HG02588 (cell line): ENCODE results near the gene ZNF584.
A peak's percentile ranks its signal among the peaks of the same experiment; 100 is the strongest.
"Not testable (repeated sequence)": the region's sequence is repeated elsewhere in the genome, so short reads cannot be mapped to it uniquely, and the experiment has no call there.

Experiments
- ATAC-seq: cut with Tn5 transposase; IDR thresholded peaks from one replicate; pipeline ENCODE4 v1.9.1; 2021; ENCODE audit warnings: mild to moderate bottlenecking, moderate library complexity; ENCODE audit not compliant: unreplicated experiment

Gene ZNF584

DNA sequence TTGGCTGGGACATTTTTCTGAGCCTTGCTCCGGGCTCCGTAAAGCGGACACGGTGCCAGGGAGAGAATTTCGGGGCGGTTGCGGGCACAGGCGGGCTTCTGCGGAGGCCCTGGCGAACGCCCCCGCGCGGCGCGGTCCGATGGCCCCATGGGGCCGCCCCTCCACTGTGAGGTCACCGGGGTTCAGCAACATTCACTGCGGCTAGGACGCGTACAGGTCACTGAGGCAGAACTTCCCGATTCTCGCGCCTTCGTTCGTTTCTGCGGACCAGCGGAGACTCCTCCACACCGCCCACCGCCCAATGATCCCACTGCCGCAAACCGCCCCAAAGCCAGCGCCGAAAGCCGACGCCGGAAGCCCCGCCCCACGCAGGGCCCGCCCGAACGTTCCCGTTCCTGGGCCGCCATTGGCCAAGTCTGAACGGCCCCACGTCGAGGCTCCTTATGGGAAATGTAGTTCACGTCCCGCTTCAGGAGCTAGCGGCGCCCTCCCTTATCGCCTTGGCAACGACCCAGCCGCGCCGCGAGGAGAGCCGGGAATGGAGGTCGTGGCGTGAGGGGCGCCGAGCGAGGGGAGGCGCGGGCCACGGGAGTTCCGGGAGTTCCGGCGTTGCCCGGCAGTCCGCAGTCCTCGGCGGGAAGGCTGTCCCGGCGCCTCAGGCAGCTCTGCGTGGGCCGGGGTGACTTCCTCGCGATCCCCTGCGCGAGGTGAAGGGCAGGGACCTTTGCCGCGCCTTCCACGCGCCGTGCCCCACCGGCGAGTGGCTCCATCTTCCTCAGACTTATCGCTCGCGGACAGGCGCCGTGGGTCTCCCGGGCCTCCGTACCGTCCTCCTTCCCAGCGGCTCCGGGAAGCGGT lies at the start of gene ZNF584:
Gene ZNF584, plus strand, starts transcription at position 498 of the 858 bp plus-strand sequence. CDS start 499 bp downstream, outside the sequence.
- peak; percentile 89 for ATAC-seq

- peak; percentile 2 for ATAC-seq
These were observed 46.6 kb upstream of the ZNF584 start for GRCh38 chr19:58361900-58362271.

DNA sequence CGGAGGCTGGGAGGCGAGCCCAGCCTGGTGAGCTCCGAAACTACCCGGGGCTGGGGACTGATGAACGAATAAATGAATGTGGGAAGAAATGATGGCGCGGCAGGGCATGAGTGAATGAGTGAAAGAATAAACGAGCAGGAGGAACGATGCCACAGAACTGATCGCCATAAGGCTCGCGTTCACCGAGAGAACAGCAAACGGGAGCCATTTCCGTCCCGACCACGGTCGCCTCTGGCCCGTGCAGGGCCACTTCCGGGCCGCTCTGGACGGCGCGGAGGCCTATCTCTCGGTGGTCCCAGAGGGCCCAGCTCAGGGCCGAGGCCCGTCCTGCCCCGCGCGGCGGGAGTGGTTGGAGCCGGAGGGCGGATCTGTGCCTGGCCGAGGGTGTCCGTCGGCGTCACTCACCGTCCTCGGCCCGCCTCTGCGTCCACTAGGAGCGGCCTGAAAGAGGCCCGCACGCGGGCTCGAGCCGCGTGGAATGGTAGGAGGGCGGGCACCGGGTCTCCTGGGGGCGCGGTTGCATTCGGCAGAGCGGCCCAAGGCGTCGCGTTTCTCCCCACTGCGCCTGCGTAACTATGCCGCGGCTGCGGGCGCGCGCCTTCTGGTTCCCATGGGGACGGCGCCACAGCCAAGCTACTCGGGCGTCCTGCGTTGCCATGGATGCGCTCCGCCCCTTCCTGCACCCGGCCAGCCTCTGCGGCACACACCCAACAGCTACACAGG lies 46.0 kb upstream of the ZNF584 start, which contains the start of gene ZNF497:
Gene ZNF497, minus strand, starts transcription at position 480 of the 723 bp plus-strand sequence. CDS start 5,116 bp downstream, outside the sequence.
- ATAC-seq = peak; percentile 85

- ATAC-seq = no peak
These were observed 44.3 kb upstream of the ZNF584 start for GRCh38 chr19:58364146-58364545.

DNA sequence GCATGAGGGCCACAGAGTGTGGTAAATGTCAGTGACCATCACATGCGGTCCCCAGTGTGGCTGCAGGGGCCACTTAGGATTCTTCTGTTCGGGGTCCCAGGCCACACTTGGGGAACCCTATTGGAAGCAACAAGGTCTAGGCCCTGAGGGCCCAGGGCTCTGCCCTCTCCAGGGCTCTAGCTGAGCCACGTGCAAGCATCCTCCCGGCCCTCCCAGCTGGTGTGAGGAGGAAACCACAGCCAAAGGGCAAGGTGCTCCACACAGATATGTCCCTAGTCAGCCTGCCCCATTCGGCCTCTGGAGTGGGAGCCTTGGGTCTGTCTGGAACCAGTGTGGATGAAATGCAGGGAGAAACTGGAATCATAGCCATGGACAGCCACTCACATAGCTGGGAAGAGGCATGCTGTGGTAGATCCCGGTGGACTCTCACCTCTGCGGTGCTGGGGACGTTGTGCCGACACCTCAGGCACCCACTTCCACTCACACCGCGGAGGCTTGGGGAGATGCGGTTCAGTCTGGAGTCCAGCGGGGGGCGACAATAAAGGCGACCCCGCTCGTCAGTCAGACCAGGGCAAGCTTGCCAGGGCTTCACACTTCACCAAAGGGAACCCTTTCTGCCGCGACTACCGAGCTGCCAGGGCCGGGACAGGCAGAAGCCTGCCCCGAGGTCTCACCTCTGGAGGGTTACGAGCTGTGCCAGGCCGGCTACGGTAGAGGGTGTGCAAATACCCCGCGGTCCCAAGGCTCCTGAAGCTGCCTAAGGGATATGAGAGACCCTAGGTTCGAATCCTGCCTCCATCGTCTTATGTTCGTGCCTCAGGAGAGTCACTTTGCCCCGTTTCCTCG lies 41.6 kb upstream of the ZNF584 start:
- no peak for ATAC-seq

- no peak for ATAC-seq
These were observed 40.6 kb upstream of the ZNF584 start for GRCh38 chr19:58367698-58368454.

- ATAC-seq = no peak
These were observed 39.7 kb upstream of the ZNF584 start for GRCh38 chr19:58368561-58369360.

GRCh38 chr19:58372311-58373133 lies 35.9 kb upstream of the ZNF584 start:
- no peak for ATAC-seq

GRCh38 chr19:58374200-58374599 lies 34.2 kb upstream of the ZNF584 start:
- no peak for ATAC-seq

- ATAC-seq = not testable (repeated sequence)
These were observed 31.7 kb upstream of the ZNF584 start for GRCh38 chr19:58376724-58377123.

DNA sequence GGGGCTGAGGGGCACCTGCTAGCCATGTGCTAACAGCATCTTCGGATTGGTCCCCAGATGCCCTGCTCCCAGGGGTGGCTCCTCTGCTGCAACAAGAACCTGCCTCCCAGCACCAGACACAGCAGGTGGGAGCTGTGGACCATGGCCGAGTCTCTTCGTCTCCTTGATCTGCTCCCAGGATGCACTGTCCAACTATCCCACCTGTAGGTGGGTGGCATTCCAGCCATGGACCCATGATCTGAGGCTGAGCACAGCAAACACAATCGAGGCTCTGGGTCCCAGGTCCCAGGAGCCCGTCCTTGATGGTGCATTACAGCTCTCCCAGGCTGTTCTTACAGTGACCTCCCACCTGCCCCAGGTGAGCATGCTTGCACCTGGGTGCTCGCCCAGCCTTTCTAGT lies 29.2 kb upstream of the ZNF584 start:
- ATAC-seq = no peak

GRCh38 chr19:58380037-58380661 lies 28.3 kb upstream of the ZNF584 start:
- no peak for ATAC-seq

- peak; percentile 77 for ATAC-seq
These were observed 27.6 kb upstream of the ZNF584 start, which contains the start of gene ZNF837 for GRCh38 chr19:58380662-58381459. TSS of gene ZNF837 (minus strand) at chr19:58381030. CDS start at chr19:58369332, 11,698 bp downstream.

- ATAC-seq = no peak
These were observed 26.8 kb upstream of the ZNF584 start for GRCh38 chr19:58381460-58382212.

DNA sequence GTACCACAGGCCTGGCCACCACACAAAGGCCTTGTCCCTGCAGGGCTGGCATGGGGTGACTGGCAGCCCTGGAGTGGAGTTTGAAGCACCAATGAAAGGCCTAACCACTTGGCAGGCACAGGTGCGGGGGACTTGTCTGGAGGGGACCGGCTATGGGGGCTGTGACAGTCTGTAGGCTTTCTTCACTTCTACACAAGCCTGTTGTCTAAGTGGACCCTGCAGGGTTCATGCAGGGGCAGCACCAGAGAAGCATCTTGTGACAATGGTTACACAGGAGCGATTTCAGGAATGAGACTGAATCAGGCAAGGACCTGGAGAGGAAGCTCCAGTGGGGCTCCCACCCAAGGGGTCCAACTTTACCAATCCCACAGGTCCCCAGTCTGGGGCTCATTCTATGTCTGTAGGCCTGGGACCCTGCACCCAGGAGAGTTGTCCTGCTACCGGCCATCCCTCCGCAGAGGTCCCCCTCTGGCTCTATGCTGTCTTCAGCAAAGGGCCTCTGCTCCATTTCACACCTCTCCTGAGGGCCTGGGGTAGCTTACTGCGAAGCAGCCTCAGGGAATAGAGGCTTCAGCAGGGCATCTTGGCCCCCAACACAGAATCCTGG lies 25.3 kb upstream of the ZNF584 start:
- ATAC-seq = no peak

- no peak for ATAC-seq
These were observed 23.0 kb upstream of the ZNF584 start for GRCh38 chr19:58385313-58385890.
